GM23248 (cell line): ENCODE measurements around the gene DHX36. TPM values are rescaled to one million over a fixed set of nuclear protein-coding genes. Genes with fewer than 3 reads are reported as not detected.

ENCODE experiments used
- DNase-seq: peaks from one replicate; pipeline ENCODE4 v3.0.0-alpha.2; 2015
- H2AFZ ChIP-seq: fragments of 200-600 bp; sonication (generic); 2 replicates; pipeline ENCODE4 v1.6.1; 2016; ENCODE audit warnings: antibody characterized with exemption
- H3F3A ChIP-seq: fragments of 200-600 bp; sonication (generic); 2 replicates; pipeline ENCODE4 v1.6.1; 2016; ENCODE audit warnings: mild to moderate bottlenecking, antibody characterized with exemption, mixed run types; ENCODE audit not compliant: insufficient read depth
- H3K27ac ChIP-seq: fragments of 200-600 bp; sonication (generic); 2 replicates; pipeline ENCODE4 v1.5.1; 2016; ENCODE audit warnings: mild to moderate bottlenecking
- H3K27me3 ChIP-seq: fragments of 200-600 bp; sonication (generic); replicated peaks from 2 replicates; pipeline ENCODE4 v1.6.1; 2016; ENCODE audit warnings: mild to moderate bottlenecking; ENCODE audit not compliant: insufficient read depth
- H3K36me3 ChIP-seq: fragments of 200-600 bp; sonication (generic); 2 replicates; pipeline ENCODE4 v1.6.1; 2016; ENCODE audit warnings: low read depth, mild to moderate bottlenecking
- H3K4me1 ChIP-seq: fragments of 200-600 bp; sonication (generic); 2 replicates; pipeline ENCODE4 v1.6.1; 2016; ENCODE audit warnings: mild to moderate bottlenecking; ENCODE audit not compliant: insufficient read depth
- H3K4me2 ChIP-seq: fragments of 200-600 bp; sonication (generic); one replicate; pipeline ENCODE4 v1.6.1; 2016; ENCODE audit warnings: mild to moderate bottlenecking; ENCODE audit not compliant: unreplicated experiment
- H3K4me3 ChIP-seq: fragments of 200-600 bp; sonication (generic); 2 replicates; pipeline ENCODE4 v1.5.1; 2016; ENCODE audit warnings: mild to moderate bottlenecking
- H3K79me2 ChIP-seq: fragments of 200-600 bp; sonication (generic); 2 replicates; pipeline ENCODE4 v1.6.1; 2016; ENCODE audit warnings: mild to moderate bottlenecking; ENCODE audit not compliant: insufficient read depth
- H3K9ac ChIP-seq: fragments of 200-600 bp; sonication (generic); 2 replicates; pipeline ENCODE4 v1.6.1; 2016; ENCODE audit warnings: mild to moderate bottlenecking
- H3K9me2 ChIP-seq: fragments of 200-600 bp; sonication (generic); 2 replicates; pipeline ENCODE4 v1.6.1; 2016; ENCODE audit warnings: mixed run types, mild to moderate bottlenecking, moderate library complexity; ENCODE audit not compliant: insufficient read depth
- H3K9me3 ChIP-seq: fragments of 200-600 bp; sonication (generic); one replicate; pipeline ENCODE4 v1.6.1; 2017; ENCODE audit warnings: low read depth
- H4K20me1 ChIP-seq: fragments of 200-600 bp; sonication (generic); 2 replicates; pipeline ENCODE4 v1.6.0; 2016; ENCODE audit not compliant: insufficient read depth
- EZH2 ChIP-seq: fragments of 200-600 bp; sonication (generic); IDR thresholded peaks from 2 replicates; pipeline ENCODE4 v1.6.1; 2018; ENCODE audit warnings: antibody characterized with exemption, mild to moderate bottlenecking; ENCODE audit not compliant: insufficient read depth, poor library complexity, severe bottlenecking
- EZH2phosphoT487 ChIP-seq: fragments of 200-600 bp; sonication (generic); IDR thresholded peaks from 2 replicates; pipeline ENCODE4 v1.6.1; 2018; ENCODE audit warnings: antibody characterized with exemption, moderate library complexity, mild to moderate bottlenecking, low read depth; ENCODE audit not compliant: insufficient read depth
- WGBS, 2 experiments: methylation state at CpG; one replicate each; pipeline ENCODE4 v1.1.6; 2015 to 2017; ENCODE audit warnings: low lambda C conversion rate in 2 of 2, low coverage in 1 of 2; ENCODE audit errors: missing lambda C conversion rate in 2 of 2; 5-methylcytosine and 5-hydroxymethylcytosine counted together
- in situ Hi-C: fragments of 300-500 bp; cut with MboI; formaldehyde crosslinking; loops from 2 replicates; pipeline ENCODE4 v1.15.0; 2020
- polyA plus RNA-seq: library from polyadenylated mRNA; unstranded; fragments of >200 nt; fragmentation: Nextera tagmentation; extraction: Ambion mirVana; gene quantifications from 2 replicates; pipeline ENCODE4 v1.2.1, GENCODE V29; 2016
- total RNA-seq: library from RNA; depleted of rRNA; stranded (reverse); fragments of >200 nt; shearing (Covaris generic); gene quantifications from 2 replicates; pipeline ENCODE4 v1.2.3, GENCODE V29; 2014

The DHX36 gene
- total and polyA plus RNA-seq, 2 experiments from 2014 or later = 15.8 to 22.5 TPM

GRCh38 chr3:154338008-154338407 is 13.7 kb upstream of the DHX36 start:
- Histone ChIP-seq H3F3A (no peaks in the 10 kb centered on the region), H4K20me1 (no peaks in the 10 kb centered on the region), H3K79me2 (no peaks in the 10 kb centered on the region), H3K9me2 (no peaks in the 10 kb centered on the region), H3K36me3 (no peaks in the 10 kb centered on the region), H3K4me2 (no peak overlapping the region), H3K27ac (no peak overlapping the region), H3K9me3 (no peaks in the 10 kb centered on the region), H3K4me1 (peaks cover 9% of the 10 kb centered on the region), H3K4me3 (no peak overlapping the region), H2AFZ (no peak overlapping the region), H3K9ac (no peak overlapping the region), H3K27me3 (no peaks in the 10 kb centered on the region)
- WGBS, 2 experiments = 86 to 87% methylated on average over 6 of the region's 6 CpGs
- TF ChIP-seq EZH2 = no peak
- no peak for DNase-seq
- in situ Hi-C loops = loop anchor here (25.0 kb wide), 1 partner anchor 974 kb away; no protein-coding TSS in a partner anchor

- 2 to 3% methylated on average over 3 of the region's 3 CpGs for WGBS, 2 experiments
- Histone ChIP-seq H2AFZ (no peak overlapping the region), H3K27ac (no peak overlapping the region), H3K4me1 (peaks cover 9% of the 10 kb centered on the region), H3K4me2 (no peak overlapping the region), H3K9ac (no peak overlapping the region), H3K36me3 (no peaks in the 10 kb centered on the region), H3K9me2 (no peaks in the 10 kb centered on the region), H3K79me2 (no peaks in the 10 kb centered on the region), H3F3A (no peaks in the 10 kb centered on the region), H3K27me3 (no peaks in the 10 kb centered on the region), H3K9me3 (no peaks in the 10 kb centered on the region), H3K4me3 (no peak overlapping the region), H4K20me1 (no peaks in the 10 kb centered on the region)
- TF ChIP-seq EZH2phosphoT487 (no peak), EZH2 (no peak)
- in situ Hi-C loops = loop anchor here (25.0 kb wide), 1 partner anchor 977 kb away; no protein-coding TSS in a partner anchor
- peak; percentile 63 for DNase-seq
These were observed 10.7 kb upstream of the DHX36 start for GRCh38 chr3:154334973-154335420.

GRCh38 chr3:154327871-154328270 is 3.6 kb upstream of the DHX36 start:
- Histone ChIP-seq H3K36me3 (no peaks in the 10 kb centered on the region), H3F3A (no peaks in the 10 kb centered on the region), H3K79me2 (peaks cover 14% of the 10 kb centered on the region), H3K4me3 (no peak overlapping the region), H3K9ac (no peak overlapping the region), H3K9me2 (no peaks in the 10 kb centered on the region), H3K27ac (no peak overlapping the region), H3K9me3 (no peaks in the 10 kb centered on the region), H4K20me1 (no peaks in the 10 kb centered on the region), H3K27me3 (no peaks in the 10 kb centered on the region), H2AFZ (no peak overlapping the region), H3K4me2 (no peak overlapping the region), H3K4me1 (peaks cover 5% of the 10 kb centered on the region)
- in situ Hi-C loops = loop anchor here (25.0 kb wide), 1 partner anchor 984 kb away; no protein-coding TSS in a partner anchor
- no peak for DNase-seq
- TF ChIP-seq EZH2 (no peak), EZH2phosphoT487 (no peak)

GRCh38 chr3:154324919-154325318 is 632 bp upstream of the DHX36 start:
- WGBS, 2 experiments = 45 to 56% methylated on average over 3 of the region's 3 CpGs
- TF ChIP-seq EZH2phosphoT487 = no peak
- no peak for TF ChIP-seq EZH2

More at GRCh38 chr3:154324919-154325318, 632 bp upstream of the DHX36 start:
- Histone ChIP-seq H3K4me3 (peak overlapping the region; percentile 88), H3K9me3 (no peaks in the 10 kb centered on the region), H3K27me3 (no peaks in the 10 kb centered on the region), H2AFZ (peak overlapping the region; percentile 96), H3K36me3 (no peaks in the 10 kb centered on the region), H3K27ac (peak overlapping the region; percentile 93), H3K9ac (peak overlapping the region; percentile 98), H3K9me2 (no peaks in the 10 kb centered on the region), H3F3A (no peaks in the 10 kb centered on the region), H3K4me2 (peak overlapping the region; percentile 91), H3K79me2 (peaks cover 43% of the 10 kb centered on the region), H3K4me1 (peaks cover 14% of the 10 kb centered on the region), H4K20me1 (no peaks in the 10 kb centered on the region)
- DNase-seq = peak; percentile 23
- in situ Hi-C loops = loop anchor here (25.0 kb wide), 1 partner anchor 987 kb away; no protein-coding TSS in a partner anchor
